BE2C (cell line): ENCODE data around the gene DSG2.

Source experiments
- DNase-seq: peaks from one replicate; pipeline ENCODE4 v3.0.0-alpha.2; 2020
- H3K27me3 ChIP-seq: fragments of 250-450 bp; sonication (Bioruptor Pico); 2 replicates; pipeline ENCODE4 v1.5.1; 2020; ENCODE audit warnings: mild to moderate bottlenecking
- H3K36me3 ChIP-seq: fragments of 250-450 bp; sonication (Bioruptor Pico); 2 replicates; pipeline ENCODE4 v1.5.1; 2020; ENCODE audit warnings: mild to moderate bottlenecking
- H3K4me1 ChIP-seq: fragments of 250-450 bp; sonication (Bioruptor Pico); 2 replicates; pipeline ENCODE4 v1.5.1; 2020
- H3K4me3 ChIP-seq: 2 replicates; pipeline ENCODE4 v1.5.1; 2011; ENCODE audit warnings: low read depth, low read length
- H3K9me3 ChIP-seq: fragments of 250-450 bp; sonication (Bioruptor Pico); 2 replicates; pipeline ENCODE4 v1.5.1; 2020
- CTCF ChIP-seq: IDR thresholded peaks from 2 replicates; pipeline ENCODE4 v1.5.1; 2012; ENCODE audit warnings: mild to moderate bottlenecking, low read depth, low read length

The DSG2 gene

GRCh38 chr18:31575515-31576257 lies 77.7 kb downstream of the DSG2 start:
- Histone ChIP-seq H3K4me3 (no peak overlapping the region), H3K4me1 (no peaks in the 10 kb centered on the region), H3K36me3 (no peaks in the 10 kb centered on the region), H3K27me3 (no peaks in the 10 kb centered on the region), H3K9me3 (no peaks in the 10 kb centered on the region)
- TF ChIP-seq CTCF = no peak
- no peak for DNase-seq

GRCh38 chr18:31576670-31577069 lies 78.7 kb downstream of the DSG2 start:
- H3K9me3 ChIP-seq = no peaks in the 10 kb centered on the region

GRCh38 chr18:31577195-31577594 lies 79.2 kb downstream of the DSG2 start:
- H3K4me3 ChIP-seq = no peak overlapping the region
- H3K4me1 ChIP-seq = no peaks in the 10 kb centered on the region
- no peaks in the 10 kb centered on the region for H3K36me3 ChIP-seq
- no peak for DNase-seq
- no peak for TF ChIP-seq CTCF
- H3K27me3 ChIP-seq = no peaks in the 10 kb centered on the region
- no peaks in the 10 kb centered on the region for H3K9me3 ChIP-seq

More at GRCh38 chr18:31576670-31577069, 78.7 kb downstream of the DSG2 start:
- H3K4me1 ChIP-seq = no peaks in the 10 kb centered on the region
- no peak for TF ChIP-seq CTCF
- no peaks in the 10 kb centered on the region for H3K27me3 ChIP-seq
- H3K36me3 ChIP-seq = no peaks in the 10 kb centered on the region
- no peak overlapping the region for H3K4me3 ChIP-seq
- DNase-seq = no peak

- TF ChIP-seq CTCF = no peak
- no peak overlapping the region for H3K4me3 ChIP-seq
- H3K9me3 ChIP-seq = no peaks in the 10 kb centered on the region
- H3K36me3 ChIP-seq = no peaks in the 10 kb centered on the region
- H3K4me1 ChIP-seq = no peaks in the 10 kb centered on the region
- no peak for DNase-seq
- H3K27me3 ChIP-seq = no peaks in the 10 kb centered on the region
Measured at GRCh38 chr18:31578126-31578525, 80.1 kb downstream of the DSG2 start.

- H3K9me3 ChIP-seq = no peaks in the 10 kb centered on the region
- no peaks in the 10 kb centered on the region for H3K27me3 ChIP-seq
- DNase-seq = no peak
- H3K36me3 ChIP-seq = no peaks in the 10 kb centered on the region
- no peaks in the 10 kb centered on the region for H3K4me1 ChIP-seq
- TF ChIP-seq CTCF = no peak
- H3K4me3 ChIP-seq = no peak overlapping the region
Measured at GRCh38 chr18:31579375-31579774, 81.4 kb downstream of the DSG2 start.

- no peak for DNase-seq
- TF ChIP-seq CTCF = no peak
- H3K4me1 ChIP-seq = no peaks in the 10 kb centered on the region
Measured at GRCh38 chr18:31581498-31582197, 83.7 kb downstream of the DSG2 start.

More at GRCh38 chr18:31581498-31582197, 83.7 kb downstream of the DSG2 start:
- Histone ChIP-seq H3K27me3 (no peaks in the 10 kb centered on the region), H3K36me3 (no peaks in the 10 kb centered on the region), H3K4me3 (no peak overlapping the region), H3K9me3 (no peaks in the 10 kb centered on the region)
